GM21737 (cell line): Measurements from ENCODE around the gene CFAP44.
A peak's percentile ranks its signal among the peaks of the same experiment; 100 is the strongest.
"Not testable (repeated sequence)": the region's sequence is repeated elsewhere in the genome, so short reads cannot be mapped to it uniquely, and the experiment has no call there.

ENCODE experiments used
- ATAC-seq: cut with Tn5 transposase; IDR thresholded peaks from one replicate; pipeline ENCODE4 v1.9.1; 2021; ENCODE audit warnings: mild to moderate bottlenecking, moderate library complexity; ENCODE audit not compliant: unreplicated experiment

The CFAP44 gene, protein sequence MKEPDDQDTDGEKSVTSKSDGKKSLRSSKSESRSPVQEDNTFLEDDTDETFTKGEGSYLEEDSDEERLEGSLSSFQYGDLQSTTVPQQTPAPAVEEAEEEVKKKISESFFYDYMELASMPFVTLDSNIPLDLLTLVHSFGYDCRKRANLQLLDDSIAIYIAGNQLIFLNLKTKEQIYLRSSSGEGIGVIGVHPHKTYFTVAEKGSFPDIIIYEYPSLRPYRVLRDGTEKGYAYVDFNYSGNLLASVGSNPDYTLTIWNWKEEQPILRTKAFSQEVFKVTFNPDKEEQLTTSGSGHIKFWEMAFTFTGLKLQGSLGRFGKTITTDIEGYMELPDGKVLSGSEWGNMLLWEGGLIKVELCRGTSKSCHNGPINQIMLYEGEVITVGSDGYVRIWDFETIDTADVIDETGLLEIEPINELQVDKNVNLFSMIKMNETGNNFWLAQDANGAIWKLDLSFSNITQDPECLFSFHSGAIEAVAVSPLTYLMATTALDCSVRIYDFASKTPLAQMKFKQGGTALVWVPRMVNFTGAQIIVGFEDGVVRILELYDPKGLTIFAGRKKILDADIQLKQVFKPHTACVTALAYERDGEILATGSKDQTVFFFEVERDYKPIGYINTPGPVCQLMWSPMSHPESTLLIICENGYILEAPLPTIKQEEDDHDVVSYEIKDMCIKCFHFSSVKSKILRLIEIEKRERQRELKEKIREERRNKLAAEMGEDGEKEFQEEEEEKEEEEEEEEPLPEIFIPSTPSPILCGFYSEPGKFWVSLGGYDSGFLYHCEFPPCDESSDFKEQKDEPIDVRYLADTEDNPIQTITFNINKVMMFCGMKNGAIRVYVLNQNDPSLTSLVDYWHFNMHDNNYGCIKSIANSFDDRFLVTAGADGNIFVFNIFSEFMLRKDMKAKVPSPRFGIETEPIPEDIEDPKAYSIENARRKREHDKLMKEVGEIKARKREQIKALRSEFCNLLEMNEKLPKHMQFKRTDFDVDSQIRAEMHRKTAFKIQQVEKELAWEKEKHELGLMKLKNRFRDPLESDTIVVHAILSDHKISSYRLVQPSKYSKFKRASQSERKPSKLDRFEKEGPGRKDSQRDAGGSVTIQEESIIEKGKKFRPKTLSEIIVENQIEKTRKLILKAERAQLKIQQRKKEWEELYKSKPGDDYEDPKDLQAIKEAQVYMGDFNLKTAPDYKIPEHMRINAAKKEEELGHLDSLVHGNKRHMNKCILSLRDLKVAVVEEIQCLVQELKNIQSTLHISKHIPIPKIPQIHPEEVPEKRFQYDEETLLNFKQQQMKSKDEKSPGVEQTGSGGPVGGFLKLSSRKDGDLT (N-terminal part only)

DNA sequence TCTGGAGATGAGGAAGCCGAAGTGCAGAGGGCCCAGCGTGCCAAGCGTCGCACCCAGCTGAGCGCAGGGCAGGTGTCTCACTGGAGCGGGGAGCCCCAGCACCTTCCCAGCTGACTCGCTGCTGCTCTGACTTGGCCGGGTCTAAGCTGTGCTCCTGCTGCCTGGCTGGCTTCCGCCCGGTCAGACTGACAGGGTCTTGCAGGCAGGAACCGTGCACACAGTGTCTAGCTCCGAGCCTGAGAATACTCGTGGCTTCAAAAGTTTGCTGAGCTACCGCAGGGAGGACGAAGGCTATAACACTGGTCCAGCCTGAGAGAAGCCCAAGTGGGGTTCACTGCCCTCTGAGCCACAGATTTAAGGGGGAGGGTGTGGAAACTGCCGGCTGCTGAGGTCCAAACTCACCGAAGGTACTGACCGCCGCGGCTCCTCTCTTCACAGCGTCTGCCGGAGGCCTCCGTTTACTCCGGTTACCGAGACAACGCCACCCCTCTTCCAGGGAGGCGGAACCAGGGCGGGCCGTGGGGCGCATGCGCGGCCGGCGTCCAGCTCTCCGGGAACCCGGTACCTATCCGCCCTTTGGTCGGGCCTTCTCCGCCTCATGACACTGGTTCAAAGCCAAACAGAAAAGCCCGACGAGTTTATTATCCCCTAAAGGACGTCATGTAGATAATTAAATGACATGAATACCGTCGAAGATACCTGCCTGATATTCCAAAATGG lies at the start of gene CFAP44:
Gene CFAP44, minus strand, starts transcription at position 443 of the 720 bp plus-strand sequence. CDS start 7,829 bp downstream, outside the sequence.
- no peak for ATAC-seq

DNA sequence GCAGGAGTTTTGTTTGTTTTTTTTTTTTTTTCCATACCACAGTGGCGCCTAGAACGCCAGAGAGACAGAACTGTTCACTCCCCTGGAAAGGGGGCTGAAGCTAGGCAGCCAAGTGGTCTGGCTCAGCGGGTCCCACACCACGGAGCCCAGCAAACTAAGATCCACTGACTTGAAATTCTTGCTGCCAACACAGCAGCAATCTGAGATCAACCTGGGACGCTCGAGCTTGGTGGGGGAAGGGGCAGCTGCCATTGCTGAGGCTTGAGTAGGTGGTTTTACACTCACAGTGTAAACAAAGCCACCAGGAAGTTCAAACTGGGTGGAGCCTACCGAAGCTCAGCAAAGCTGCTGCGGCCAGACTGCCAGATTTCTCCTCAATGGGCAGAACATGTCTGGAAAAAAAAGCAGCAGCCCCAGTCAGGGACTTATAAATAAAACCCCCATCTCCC lies 43.9 kb upstream of the CFAP44 start:
- no peak for ATAC-seq

DNA sequence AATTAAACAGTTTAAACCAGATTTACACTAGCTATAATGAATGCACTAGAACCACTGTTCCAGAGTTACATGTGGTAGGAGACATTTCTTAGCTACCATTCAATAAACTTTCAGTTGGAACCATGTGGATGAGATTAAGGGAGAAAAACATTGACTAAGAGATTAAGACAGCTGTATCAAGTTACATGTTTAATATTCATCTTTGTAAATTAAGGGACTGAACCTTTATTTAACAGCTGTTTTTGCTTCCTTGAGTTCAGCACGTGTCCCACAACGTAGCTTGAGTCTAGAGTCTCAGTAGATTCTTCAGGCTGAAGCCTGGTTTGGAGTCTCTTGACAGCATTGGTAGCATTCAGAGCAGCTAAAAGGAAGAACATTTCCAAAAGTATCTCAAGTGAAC lies 27.2 kb upstream of the CFAP44 start:
- ATAC-seq = no peak

DNA sequence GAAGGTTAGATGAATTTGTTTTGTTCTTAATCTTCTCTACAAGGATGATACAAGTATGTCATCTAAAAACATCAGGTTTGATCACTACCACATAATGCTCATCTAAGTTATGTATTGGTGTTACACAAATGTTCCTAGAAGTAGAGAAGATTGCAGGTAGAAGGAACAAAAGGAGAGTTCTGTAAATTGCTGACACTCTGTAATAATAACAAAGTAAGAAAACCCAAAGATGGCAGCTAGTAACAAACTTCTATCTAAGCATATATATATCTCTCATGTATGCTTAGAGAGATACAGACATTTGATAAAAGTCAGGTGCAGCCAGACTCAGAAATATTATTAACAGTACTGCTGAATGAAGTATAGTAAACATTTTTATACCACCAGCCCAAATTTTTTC lies 20.2 kb upstream of the CFAP44 start:
- no peak for ATAC-seq

DNA sequence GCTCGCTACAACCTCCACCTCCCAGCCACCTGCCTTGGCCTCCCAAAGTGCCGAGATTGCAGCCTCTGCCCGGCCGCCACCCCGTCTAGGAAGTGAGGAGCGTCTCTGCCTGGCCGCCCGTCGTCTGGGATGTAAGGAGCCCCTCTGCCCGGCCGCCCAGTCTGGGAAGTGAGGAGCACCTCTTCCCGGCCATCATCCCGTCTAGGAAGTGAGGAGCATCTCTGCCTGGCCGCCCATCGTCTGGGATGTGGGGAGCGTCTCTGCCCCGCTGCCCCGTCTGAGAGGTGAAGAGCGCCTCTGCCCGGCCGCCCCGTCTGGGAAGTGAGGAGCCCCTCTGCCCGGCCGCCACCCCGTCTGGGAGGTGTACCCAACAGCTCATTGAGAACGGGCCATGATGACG lies 17.3 kb upstream of the CFAP44 start:
- ATAC-seq = not testable (repeated sequence)

DNA sequence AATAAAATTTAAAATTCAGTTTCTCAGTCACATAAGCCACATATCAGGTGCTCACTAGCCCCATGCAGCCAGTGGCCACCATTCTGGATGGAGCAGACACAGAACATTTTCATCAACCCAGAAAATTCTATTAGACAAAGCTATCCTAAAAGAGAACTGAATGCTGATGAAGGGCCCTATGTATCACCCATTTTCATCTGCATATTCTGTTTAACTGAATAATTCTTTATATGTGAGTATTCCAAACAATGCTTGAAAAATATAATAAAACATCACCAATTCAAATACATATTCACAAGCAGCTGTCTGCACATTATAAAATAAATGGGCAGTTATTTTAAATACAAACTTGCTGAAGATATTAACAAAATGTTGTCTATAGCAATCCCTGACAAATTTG lies 14.2 kb upstream of the CFAP44 start:
- no peak for ATAC-seq

DNA sequence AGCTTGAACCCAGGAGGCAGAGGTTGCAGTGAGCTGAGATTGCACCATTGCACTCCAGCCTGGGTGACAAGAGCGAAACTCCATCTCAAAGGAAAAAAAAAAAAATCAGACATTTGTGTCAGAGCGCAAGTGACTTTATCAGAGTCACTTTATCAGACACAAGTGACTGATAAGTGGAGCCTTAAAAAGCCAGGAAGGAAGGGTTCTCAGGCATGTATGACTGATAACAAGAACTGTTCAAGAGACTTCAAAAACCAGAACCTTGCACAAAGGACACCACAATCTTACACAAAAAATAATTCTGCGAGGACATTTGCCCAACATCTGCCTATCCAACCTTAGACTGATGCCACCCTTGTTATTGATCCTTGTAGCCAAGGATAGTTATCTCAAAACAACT lies 13.3 kb upstream of the CFAP44 start:
- ATAC-seq = no peak

DNA sequence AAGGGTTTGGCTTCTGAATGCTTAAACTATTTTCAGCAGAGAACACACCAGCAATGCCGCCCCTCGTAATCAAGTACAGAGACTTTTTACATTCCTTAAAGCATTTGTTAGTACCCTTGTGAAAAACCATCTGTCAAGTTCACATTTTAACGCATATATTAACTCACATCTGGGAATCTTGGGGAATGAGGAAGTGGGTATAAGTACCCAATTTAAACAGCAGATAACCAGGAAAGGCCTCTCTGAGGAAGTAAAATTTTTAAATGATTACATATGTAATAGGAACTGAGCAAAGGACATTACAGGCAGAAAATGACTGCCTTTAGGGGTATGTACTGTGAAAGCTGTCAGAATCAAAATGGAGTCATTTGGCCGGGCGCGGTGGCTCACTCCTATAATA lies 12.8 kb upstream of the CFAP44 start:
- ATAC-seq = no peak

DNA sequence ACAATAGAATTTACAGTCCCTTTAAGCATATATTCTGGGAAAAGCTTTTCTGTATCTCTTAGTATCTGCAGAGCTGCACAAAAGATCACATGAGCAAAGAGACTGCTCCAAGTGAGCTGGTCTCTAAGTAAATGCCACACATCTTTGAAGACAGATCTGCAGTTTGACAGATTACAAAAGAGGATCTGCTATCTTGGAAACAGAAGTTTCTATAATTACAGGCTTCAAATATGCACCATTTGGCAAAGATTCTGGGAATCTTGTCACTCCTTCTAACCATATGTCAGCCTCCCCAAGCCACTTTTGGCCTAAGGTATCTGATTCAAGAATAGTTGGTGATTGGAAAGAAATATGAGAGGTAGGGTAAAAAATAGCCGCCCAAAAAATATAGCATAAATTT lies 9.6 kb upstream of the CFAP44 start:
- no peak for ATAC-seq

DNA sequence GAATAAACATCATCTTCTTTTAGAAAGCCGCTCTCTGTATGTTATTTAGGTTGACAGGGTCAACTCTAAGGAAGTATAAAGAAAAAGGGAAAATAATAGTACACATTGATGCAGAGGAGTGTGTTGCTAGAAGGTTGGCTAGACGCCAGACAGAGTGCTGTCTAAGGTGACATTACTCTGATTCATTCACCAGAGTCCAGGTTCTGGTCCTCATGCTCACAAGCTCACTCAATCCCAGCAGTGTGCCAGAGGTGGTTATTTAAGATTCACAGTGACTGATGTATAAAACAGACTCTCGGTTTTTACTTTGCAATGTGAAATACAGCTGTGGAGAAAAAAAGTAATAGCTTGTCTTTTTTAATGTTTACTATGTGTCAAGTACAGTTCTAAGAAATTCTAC lies 1.7 kb downstream of the CFAP44 start:
- no peak for ATAC-seq

DNA sequence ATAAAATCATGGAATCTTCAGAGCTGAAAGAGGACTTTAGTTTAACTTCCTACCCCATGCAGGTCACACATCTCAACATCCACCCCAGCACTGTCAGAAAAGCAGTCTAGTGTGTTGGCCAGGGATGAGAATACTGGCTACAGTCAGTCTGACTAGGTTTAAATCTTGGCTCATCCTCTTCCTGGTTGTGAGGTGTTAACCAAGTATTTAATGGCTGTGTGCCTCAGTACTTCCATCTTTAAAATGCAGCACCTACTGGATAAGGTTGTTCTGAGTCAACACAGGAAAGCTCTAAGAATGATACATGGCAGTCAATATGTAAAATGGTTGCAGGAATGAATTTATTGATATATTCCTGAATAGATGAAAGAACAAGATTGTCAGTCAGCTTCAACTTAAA lies 3.1 kb downstream of the CFAP44 start:
- ATAC-seq = no peak

DNA sequence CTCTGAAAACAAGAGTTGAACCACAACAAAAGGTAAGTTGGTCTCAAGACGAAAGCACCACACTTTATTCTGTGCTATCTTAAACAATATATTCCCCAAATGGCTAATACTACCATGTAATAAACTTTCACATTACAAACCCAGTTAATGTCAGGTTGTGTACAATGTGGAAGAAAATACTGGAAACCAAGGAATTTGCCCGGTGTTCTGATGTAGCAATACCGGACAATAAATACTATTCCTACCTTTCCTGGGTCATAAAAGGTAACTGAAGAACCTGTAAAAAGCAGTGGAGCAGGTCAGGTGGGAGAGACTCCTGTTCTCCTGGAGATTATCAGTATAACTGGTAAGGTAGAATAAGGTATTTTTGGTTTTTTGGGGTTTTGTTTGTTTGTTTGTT lies 3.9 kb downstream of the CFAP44 start:
- ATAC-seq = no peak

DNA sequence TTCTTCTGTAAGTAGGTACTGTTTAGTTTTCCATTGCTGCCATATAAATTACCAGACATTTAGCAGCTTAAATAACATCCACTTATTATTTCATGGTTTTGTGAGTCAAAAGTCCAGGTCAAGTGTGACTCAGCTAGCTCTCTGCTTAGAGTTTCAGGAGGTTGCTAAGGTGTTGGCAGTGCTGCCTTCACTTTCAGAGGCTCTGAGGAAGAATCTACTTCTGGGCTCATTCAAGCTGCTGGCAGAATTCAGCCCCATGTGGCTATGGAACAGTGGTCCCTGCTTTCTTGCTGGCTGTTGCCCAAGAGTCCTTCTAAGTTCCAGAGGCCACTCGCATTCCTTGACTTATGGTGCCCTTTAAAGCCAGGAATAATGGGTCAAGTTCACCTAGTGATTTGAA lies 4.5 kb downstream of the CFAP44 start:
- no peak for ATAC-seq

DNA sequence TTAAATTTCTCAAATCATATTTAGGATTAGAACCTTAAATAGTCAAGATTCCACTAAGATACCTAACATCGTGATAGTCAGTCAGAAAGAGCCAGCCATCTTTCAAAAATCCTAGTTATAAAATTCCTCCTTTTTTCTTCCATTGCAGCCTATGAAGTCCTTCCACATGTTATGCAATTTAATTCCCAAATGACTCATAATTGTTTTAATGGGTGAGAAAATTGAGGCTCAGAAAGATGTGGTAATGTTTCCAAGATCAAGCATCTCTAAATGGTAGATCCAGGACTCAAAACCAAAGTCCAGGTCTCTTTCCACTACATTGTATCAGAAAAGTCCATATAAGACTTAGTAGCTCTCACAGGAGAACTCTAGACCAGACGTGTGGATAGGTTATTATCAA lies 9.5 kb downstream of the CFAP44 start:
- no peak for ATAC-seq

DNA sequence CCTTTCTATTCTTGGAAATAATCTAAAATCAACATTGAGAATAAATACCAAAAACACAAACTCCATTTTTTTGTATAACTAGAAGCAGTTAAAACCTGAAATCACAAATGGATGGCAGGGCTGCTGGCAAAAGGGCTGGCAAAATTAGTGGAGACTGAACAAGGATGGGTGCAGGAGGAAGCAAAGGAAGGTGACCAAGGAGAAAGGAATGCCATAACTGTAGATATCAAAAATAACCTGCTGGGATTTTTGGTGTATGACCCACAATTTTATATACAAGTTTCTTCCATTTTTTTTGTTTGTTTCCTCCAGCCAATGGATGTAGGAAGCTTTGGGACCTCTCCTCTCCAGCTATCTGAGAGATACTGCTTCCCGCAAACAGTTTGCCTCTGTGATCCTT lies 12.7 kb downstream of the CFAP44 start:
- ATAC-seq = no peak

DNA sequence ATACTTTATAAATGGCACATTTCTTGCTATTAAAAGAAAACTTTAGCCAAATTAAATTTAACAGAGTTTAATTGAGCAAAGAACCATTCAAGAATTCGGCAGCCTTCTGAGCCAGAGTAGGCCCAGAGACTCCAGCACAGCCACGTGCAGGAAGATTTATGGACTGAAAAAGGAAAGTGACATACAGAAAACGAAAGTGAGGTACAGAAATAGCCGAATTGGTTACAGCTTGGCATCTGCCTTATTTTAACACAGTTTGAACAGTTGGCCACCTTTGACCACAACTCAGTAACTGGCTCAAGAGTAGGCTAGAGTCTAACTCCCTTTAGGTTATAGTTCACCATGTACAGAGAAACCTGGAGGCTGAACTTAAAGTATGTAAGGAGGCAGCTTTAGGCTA lies 17.6 kb downstream of the CFAP44 start:
- peak; percentile 75 for ATAC-seq

DNA sequence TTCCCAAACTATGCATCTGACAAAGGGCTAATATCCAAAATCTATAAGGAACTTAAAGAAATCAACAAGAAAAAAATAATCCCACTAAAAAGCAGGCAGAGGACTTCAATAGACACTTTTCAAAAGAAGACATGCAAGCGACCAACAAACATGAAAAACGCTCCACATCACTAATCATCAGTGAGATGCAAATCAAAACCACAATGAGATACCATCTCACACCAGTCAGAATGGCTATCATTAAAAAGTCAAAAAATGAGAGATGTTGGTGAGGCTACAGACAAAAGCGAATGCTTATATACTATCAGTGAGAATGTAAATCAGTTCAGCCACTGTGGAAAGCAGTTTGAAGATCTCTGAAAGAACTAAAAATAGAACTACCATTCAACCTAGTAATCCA lies 20.2 kb downstream of the CFAP44 start:
- ATAC-seq = no peak

DNA sequence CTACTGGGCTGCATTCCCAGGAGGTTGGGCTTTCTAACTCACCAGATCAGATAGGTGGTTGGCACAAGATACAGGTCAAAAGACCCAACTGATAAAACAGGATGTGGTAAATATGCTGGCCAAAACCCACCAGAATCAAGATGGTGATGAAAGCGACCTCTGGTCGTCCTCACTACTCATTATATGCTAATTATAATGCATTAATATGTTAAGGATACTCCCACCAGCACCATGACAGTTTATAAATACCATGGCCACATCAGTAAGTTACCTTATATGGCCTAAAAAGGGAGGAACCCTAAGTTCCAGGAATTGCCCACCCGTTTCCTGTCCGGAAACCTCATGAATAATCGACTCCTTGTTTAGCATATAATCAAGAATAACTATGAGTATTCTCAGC lies 31.6 kb downstream of the CFAP44 start:
- no peak for ATAC-seq

DNA sequence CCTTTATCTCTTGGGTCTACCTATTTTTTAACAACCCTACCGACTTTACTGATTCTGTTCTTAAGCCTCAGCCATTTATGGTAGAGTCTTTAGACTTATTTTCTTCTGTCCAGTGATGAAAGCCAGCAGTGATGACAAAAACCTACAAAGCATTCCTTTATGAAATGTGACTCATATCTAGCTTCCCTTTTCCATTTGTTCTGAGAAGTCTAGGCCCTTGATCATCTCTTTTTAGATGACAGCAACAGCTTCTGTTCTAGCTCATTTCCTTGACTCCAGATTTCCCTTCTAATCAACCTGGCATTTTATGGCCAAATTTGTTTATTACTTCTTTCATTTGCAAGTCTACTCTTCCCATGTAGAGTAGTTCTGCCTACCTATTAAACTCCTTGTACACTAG lies 36.1 kb downstream of the CFAP44 start:
- ATAC-seq = no peak

DNA sequence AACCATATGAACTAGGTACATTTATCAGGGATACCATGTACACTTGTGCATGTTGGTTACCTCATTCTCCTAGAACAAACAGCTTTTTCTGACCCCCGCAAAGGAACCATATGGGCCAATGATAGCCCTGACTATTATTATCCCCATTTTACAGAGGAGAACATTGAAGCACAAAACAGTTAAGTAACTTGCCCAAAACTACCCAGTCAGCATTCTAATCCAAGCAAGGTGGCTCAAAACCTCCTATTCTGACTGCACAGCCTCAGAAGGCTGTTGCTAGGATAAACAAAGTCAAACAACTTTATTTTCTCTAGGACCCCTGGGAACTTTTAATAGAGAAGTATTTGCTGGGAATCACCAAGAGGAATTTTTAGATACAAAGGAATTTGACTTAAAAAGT lies 36.7 kb downstream of the CFAP44 start:
- ATAC-seq = no peak
